ENCODE measurements around the gene WWOX.

The WWOX gene

GRCh38 chr16:78817200-78817739, 717.8 kb downstream of the WWOX start:
- Mint-ChIP-seq H3K36me3 (ENCODE audit: low read depth) (peaks cover 1% of the 10 kb centered on the region), H3K9me3 (no peaks in the 10 kb centered on the region), H3K4me1 (ENCODE audit: low read depth) (no peaks in the 10 kb centered on the region), H3K27ac (no peak overlapping the region), H3K27me3 (ENCODE audit: low read depth) (no peaks in the 10 kb centered on the region), H3K4me3 (no peak overlapping the region)

- Mint-ChIP-seq H3K27me3 (ENCODE audit: low read depth) (no peaks in the 10 kb centered on the region), H3K27ac (no peak overlapping the region), H3K36me3 (ENCODE audit: low read depth) (no peaks in the 10 kb centered on the region), H3K9me3 (peaks cover 6% of the 10 kb centered on the region), H3K4me1 (ENCODE audit: low read depth) (no peaks in the 10 kb centered on the region), H3K4me3 (no peak overlapping the region)
These were observed 721.9 kb downstream of the WWOX start for GRCh38 chr16:78821335-78821734.

- H3K4me1 Mint-ChIP-seq (ENCODE audit: low read depth) = no peaks in the 10 kb centered on the region
- no peaks in the 10 kb centered on the region for H3K36me3 Mint-ChIP-seq (ENCODE audit: low read depth)
- peaks cover 6% of the 10 kb centered on the region for H3K9me3 Mint-ChIP-seq
- no peak overlapping the region for H3K27ac Mint-ChIP-seq
- H3K4me3 Mint-ChIP-seq = no peak overlapping the region
- H3K27me3 Mint-ChIP-seq (ENCODE audit: low read depth) = no peaks in the 10 kb centered on the region
These were observed 723.1 kb downstream of the WWOX start for GRCh38 chr16:78822509-78822908.

- H3K27me3 Mint-ChIP-seq (ENCODE audit: low read depth) = no peaks in the 10 kb centered on the region
- no peaks in the 10 kb centered on the region for H3K36me3 Mint-ChIP-seq (ENCODE audit: low read depth)
These were observed 723.6 kb downstream of the WWOX start for GRCh38 chr16:78823027-78823426.

GRCh38 chr16:78829280-78829679, 729.8 kb downstream of the WWOX start:
- H3K9me3 Mint-ChIP-seq = peaks cover 4% of the 10 kb centered on the region
- H3K36me3 Mint-ChIP-seq (ENCODE audit: low read depth) = no peaks in the 10 kb centered on the region
- no peak overlapping the region for H3K4me3 Mint-ChIP-seq
- no peaks in the 10 kb centered on the region for H3K4me1 Mint-ChIP-seq (ENCODE audit: low read depth)
- H3K27ac Mint-ChIP-seq = no peak overlapping the region
- no peaks in the 10 kb centered on the region for H3K27me3 Mint-ChIP-seq (ENCODE audit: low read depth)

More at GRCh38 chr16:78823027-78823426, 723.6 kb downstream of the WWOX start:
- Mint-ChIP-seq H3K27ac (no peak overlapping the region), H3K4me1 (ENCODE audit: low read depth) (no peaks in the 10 kb centered on the region), H3K9me3 (peaks cover 6% of the 10 kb centered on the region), H3K4me3 (no peak overlapping the region)

- no peaks in the 10 kb centered on the region for H3K36me3 Mint-ChIP-seq (ENCODE audit: low read depth)
- H3K27ac Mint-ChIP-seq = no peak overlapping the region
- H3K4me1 Mint-ChIP-seq (ENCODE audit: low read depth) = no peaks in the 10 kb centered on the region
- no peaks in the 10 kb centered on the region for H3K9me3 Mint-ChIP-seq
- H3K27me3 Mint-ChIP-seq (ENCODE audit: low read depth) = no peaks in the 10 kb centered on the region
- no peak overlapping the region for H3K4me3 Mint-ChIP-seq
These were observed 731.1 kb downstream of the WWOX start for GRCh38 chr16:78830599-78830998.

- H3K27ac Mint-ChIP-seq = no peak overlapping the region
- no peaks in the 10 kb centered on the region for H3K27me3 Mint-ChIP-seq (ENCODE audit: low read depth)
- no peak overlapping the region for H3K4me3 Mint-ChIP-seq
- no peaks in the 10 kb centered on the region for H3K9me3 Mint-ChIP-seq
- no peaks in the 10 kb centered on the region for H3K36me3 Mint-ChIP-seq (ENCODE audit: low read depth)
- H3K4me1 Mint-ChIP-seq (ENCODE audit: low read depth) = peaks cover 3% of the 10 kb centered on the region
These were observed 732.6 kb downstream of the WWOX start for GRCh38 chr16:78832100-78832499.

- H3K36me3 Mint-ChIP-seq (ENCODE audit: low read depth) = no peaks in the 10 kb centered on the region
- H3K4me3 Mint-ChIP-seq = peak overlapping the region; percentile 26
- H3K9me3 Mint-ChIP-seq = no peaks in the 10 kb centered on the region
- H3K4me1 Mint-ChIP-seq (ENCODE audit: low read depth) = peaks cover 4% of the 10 kb centered on the region
- H3K27ac Mint-ChIP-seq = peak overlapping the region; percentile 28
- no peaks in the 10 kb centered on the region for H3K27me3 Mint-ChIP-seq (ENCODE audit: low read depth)
These were observed 737.5 kb downstream of the WWOX start for GRCh38 chr16:78836802-78837491.

- H3K9me3 Mint-ChIP-seq = no peaks in the 10 kb centered on the region
- H3K27me3 Mint-ChIP-seq (ENCODE audit: low read depth) = no peaks in the 10 kb centered on the region
- no peak overlapping the region for H3K27ac Mint-ChIP-seq
- peaks cover 4% of the 10 kb centered on the region for H3K4me1 Mint-ChIP-seq (ENCODE audit: low read depth)
- H3K4me3 Mint-ChIP-seq = no peak overlapping the region
- H3K36me3 Mint-ChIP-seq (ENCODE audit: low read depth) = no peaks in the 10 kb centered on the region
These were observed 738.3 kb downstream of the WWOX start for GRCh38 chr16:78837706-78838105.

- H3K9me3 Mint-ChIP-seq = no peaks in the 10 kb centered on the region
These were observed 738.8 kb downstream of the WWOX start for GRCh38 chr16:78838276-78838675.

GRCh38 chr16:78842950-78843349, 743.5 kb downstream of the WWOX start:
- H3K36me3 Mint-ChIP-seq (ENCODE audit: low read depth) = no peaks in the 10 kb centered on the region
- no peak overlapping the region for H3K4me3 Mint-ChIP-seq
- H3K4me1 Mint-ChIP-seq (ENCODE audit: low read depth) = no peaks in the 10 kb centered on the region
- H3K9me3 Mint-ChIP-seq = no peaks in the 10 kb centered on the region
- no peak overlapping the region for H3K27ac Mint-ChIP-seq
- H3K27me3 Mint-ChIP-seq (ENCODE audit: low read depth) = no peaks in the 10 kb centered on the region

More at GRCh38 chr16:78838276-78838675, 738.8 kb downstream of the WWOX start:
- Mint-ChIP-seq H3K4me1 (ENCODE audit: low read depth) (peaks cover 4% of the 10 kb centered on the region), H3K4me3 (no peak overlapping the region), H3K27ac (no peak overlapping the region), H3K27me3 (ENCODE audit: low read depth) (no peaks in the 10 kb centered on the region), H3K36me3 (ENCODE audit: low read depth) (no peaks in the 10 kb centered on the region)

GRCh38 chr16:78843978-78844377, 744.5 kb downstream of the WWOX start:
- Mint-ChIP-seq H3K4me1 (ENCODE audit: low read depth) (no peaks in the 10 kb centered on the region), H3K36me3 (ENCODE audit: low read depth) (peaks cover 2% of the 10 kb centered on the region), H3K27ac (no peak overlapping the region), H3K9me3 (no peaks in the 10 kb centered on the region), H3K4me3 (no peak overlapping the region), H3K27me3 (ENCODE audit: low read depth) (no peaks in the 10 kb centered on the region)

- Mint-ChIP-seq H3K27me3 (ENCODE audit: low read depth) (no peaks in the 10 kb centered on the region), H3K4me3 (no peak overlapping the region), H3K9me3 (no peaks in the 10 kb centered on the region), H3K36me3 (ENCODE audit: low read depth) (peaks cover 2% of the 10 kb centered on the region), H3K4me1 (ENCODE audit: low read depth) (no peaks in the 10 kb centered on the region), H3K27ac (no peak overlapping the region)
These were observed 745.2 kb downstream of the WWOX start for GRCh38 chr16:78844682-78845081.

- Mint-ChIP-seq H3K4me3 (no peak overlapping the region), H3K27ac (no peak overlapping the region), H3K36me3 (ENCODE audit: low read depth) (peaks cover 2% of the 10 kb centered on the region), H3K27me3 (ENCODE audit: low read depth) (no peaks in the 10 kb centered on the region), H3K9me3 (peaks cover 5% of the 10 kb centered on the region), H3K4me1 (ENCODE audit: low read depth) (no peaks in the 10 kb centered on the region)
These were observed 751.8 kb downstream of the WWOX start for GRCh38 chr16:78851266-78851665.

GRCh38 chr16:78852081-78852635, 752.7 kb downstream of the WWOX start:
- H3K36me3 Mint-ChIP-seq (ENCODE audit: low read depth) = peaks cover 2% of the 10 kb centered on the region
- no peak overlapping the region for H3K27ac Mint-ChIP-seq
- no peaks in the 10 kb centered on the region for H3K4me1 Mint-ChIP-seq (ENCODE audit: low read depth)
- no peak overlapping the region for H3K4me3 Mint-ChIP-seq
- H3K27me3 Mint-ChIP-seq (ENCODE audit: low read depth) = no peaks in the 10 kb centered on the region
- peaks cover 5% of the 10 kb centered on the region for H3K9me3 Mint-ChIP-seq
